ENCODE measurements around the gene MUC13. TPM values are rescaled to one million over a fixed set of nuclear protein-coding genes. Genes with fewer than 3 reads are reported as not detected.

MUC13 gene
- total RNA-seq, 4 donors from 2014 or later, result 37.8 to 700 (median 401) TPM

DNA sequence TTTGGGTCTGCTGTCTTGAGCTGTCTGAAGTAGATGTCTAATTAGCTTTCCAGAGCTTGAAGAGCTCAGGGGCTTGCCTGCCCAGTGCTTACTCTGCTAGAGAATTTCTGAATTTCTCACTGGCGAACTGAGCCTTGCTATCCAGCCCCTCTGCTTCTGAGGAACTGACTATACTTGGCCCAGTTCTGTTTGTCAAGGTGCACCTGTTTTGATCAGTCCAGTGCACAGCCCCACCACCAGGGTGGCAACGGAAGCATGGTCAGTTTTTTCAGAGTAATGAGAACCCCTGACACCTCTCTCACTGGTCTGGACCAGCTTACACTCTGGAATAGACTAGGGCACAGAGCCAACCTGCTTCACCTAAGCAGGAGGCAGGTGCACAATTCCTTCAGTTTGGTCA is 72.5 kb downstream of the MUC13 start:
- 58% methylated on average over 2 of the region's 2 CpGs; no CpG with 5 or more reads in 1 of the 2 donors for WGBS, 2 donors (ENCODE audit: low coverage in 1 of 2)
- in situ Hi-C loops (cut with MboI; ENCODE audit: low pct_ligation_motif_present in 1 of 4, low pct_unique_long_range_greater_than_20kb in 1 of 4, low sequenced_read_pairs in 3 of 4) (no loop called here), intact Hi-C loops (cut with DNase I; ENCODE audit: low total_unique reads) (no loop called here)
- no peaks in the 10 kb centered on the region for H3K27me3 ChIP-seq
- H3K27ac ChIP-seq, result peak overlapping the region in 1 of 4 donors; percentile 39
- DNase-seq, result no peak
- H3K4me1 ChIP-seq, result peaks cover 0 to 33% (median 8%) of the 10 kb centered on the region in 4 donors
- H3K36me3 ChIP-seq, result no peaks in the 10 kb centered on the region
- TF ChIP-seq, protein P1, sequence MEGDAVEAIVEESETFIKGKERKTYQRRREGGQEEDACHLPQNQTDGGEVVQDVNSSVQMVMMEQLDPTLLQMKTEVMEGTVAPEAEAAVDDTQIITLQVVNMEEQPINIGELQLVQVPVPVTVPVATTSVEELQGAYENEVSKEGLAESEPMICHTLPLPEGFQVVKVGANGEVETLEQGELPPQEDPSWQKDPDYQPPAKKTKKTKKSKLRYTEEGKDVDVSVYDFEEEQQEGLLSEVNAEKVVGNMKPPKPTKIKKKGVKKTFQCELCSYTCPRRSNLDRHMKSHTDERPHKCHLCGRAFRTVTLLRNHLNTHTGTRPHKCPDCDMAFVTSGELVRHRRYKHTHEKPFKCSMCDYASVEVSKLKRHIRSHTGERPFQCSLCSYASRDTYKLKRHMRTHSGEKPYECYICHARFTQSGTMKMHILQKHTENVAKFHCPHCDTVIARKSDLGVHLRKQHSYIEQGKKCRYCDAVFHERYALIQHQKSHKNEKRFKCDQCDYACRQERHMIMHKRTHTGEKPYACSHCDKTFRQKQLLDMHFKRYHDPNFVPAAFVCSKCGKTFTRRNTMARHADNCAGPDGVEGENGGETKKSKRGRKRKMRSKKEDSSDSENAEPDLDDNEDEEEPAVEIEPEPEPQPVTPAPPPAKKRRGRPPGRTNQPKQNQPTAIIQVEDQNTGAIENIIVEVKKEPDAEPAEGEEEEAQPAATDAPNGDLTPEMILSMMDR (IDR thresholded peaks at IDR 0.05), result no peak
- TF ChIP-seq EP300 (IDR thresholded peaks at IDR 0.05; ENCODE audit: low read depth) (no peak), POLR2AphosphoS5 (IDR thresholded peaks at IDR 0.05) (no peak), POLR2A (IDR thresholded peaks at IDR 0.05) (no peak)
- H3K4me3 ChIP-seq, result no peak overlapping the region
- H3K9me3 ChIP-seq, result no peaks in the 10 kb centered on the region

DNA sequence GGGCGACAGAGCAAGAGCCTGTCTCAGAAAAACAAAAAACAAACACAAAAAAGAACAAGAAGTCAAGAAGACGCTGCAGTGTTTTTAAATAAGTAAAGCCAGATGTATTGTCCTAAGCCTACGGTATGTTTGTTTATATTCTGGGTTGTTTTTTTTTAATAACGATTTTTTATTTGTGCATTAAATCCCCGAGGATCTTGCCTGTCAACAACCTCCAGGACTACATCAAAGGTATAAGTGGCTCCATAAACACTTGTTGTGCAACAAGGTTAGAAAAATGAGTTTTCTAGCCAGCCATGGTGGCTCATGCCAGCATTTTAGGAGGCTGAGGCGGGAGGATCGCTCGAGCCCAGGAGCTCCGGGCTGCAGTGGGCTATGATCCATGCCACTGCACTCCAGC is 73.5 kb downstream of the MUC13 start:
- TF ChIP-seq POLR2AphosphoS5 (IDR thresholded peaks at IDR 0.05), result no peak
- TF ChIP-seq POLR2A (IDR thresholded peaks at IDR 0.05), result no peak
- intact Hi-C loops (cut with DNase I; ENCODE audit: low total_unique reads) (no loop called here), in situ Hi-C loops (cut with MboI; ENCODE audit: low pct_ligation_motif_present in 1 of 4, low pct_unique_long_range_greater_than_20kb in 1 of 4, low sequenced_read_pairs in 3 of 4) (no loop called here)
- peak overlapping the region; percentile 60 to 79 (median 66) for H3K27ac ChIP-seq
- no peaks in the 10 kb centered on the region for H3K27me3 ChIP-seq
- DNase-seq, result no peak
- H3K4me3 ChIP-seq, result no peak overlapping the region
- H3K9me3 ChIP-seq, result no peaks in the 10 kb centered on the region
- no peaks in the 10 kb centered on the region for H3K36me3 ChIP-seq
- 70 to 75% methylated on average over 5 to 9 of the region's 9 CpGs for WGBS, 2 donors (ENCODE audit: low coverage in 1 of 2)
- peaks cover 0 to 33% (median 8%) of the 10 kb centered on the region in 4 donors for H3K4me1 ChIP-seq

DNA sequence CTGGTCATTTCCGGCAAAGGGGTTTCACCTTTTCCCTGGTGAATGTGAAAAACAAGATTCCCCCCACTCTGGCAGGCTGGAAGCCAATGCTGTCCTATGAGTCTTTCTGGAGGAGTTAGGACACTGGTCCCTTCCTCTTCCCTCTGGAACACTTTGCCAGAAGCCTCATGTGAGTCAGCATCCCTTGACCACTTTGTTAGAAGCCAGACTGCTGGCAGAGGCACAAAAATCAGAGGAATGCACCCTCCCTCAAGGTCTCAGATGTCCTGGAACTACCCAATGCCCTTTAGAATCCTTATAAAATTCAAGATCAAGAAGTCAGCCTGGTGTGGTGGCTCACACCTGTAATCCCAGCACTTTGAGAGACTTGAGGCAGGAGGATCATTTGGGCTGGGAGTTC is 74.0 kb downstream of the MUC13 start:
- peak; percentile 58 for DNase-seq
- in situ Hi-C loops (cut with MboI; ENCODE audit: low pct_ligation_motif_present in 1 of 4, low pct_unique_long_range_greater_than_20kb in 1 of 4, low sequenced_read_pairs in 3 of 4), result no loop called here

DNA sequence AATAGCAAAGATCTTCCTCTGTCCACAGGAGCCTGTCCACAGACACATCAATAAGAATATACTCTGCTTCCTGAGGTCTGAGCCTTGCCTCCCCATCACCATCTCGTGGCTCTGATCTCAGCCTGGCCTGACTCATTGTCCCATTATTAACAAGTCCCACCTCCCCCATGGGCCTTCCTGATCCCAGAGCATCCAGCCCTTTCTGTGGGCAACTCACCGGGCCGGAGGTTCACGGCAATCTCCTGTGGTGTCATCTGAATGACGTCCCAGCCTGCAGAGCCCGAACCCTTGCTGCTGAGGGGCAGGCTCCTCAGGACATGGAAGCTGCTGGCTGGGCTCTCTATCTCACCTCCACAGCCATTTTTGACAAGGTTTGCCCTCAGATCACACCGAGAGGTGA is 75.5 kb downstream of the MUC13 start:
- no peak for DNase-seq
- H3K27ac ChIP-seq, result peak overlapping the region; percentile 60 to 79 (median 66)
- intact Hi-C loops (cut with DNase I; ENCODE audit: low total_unique reads) (loop anchor here (5.0 kb wide), 1 partner anchor 143 kb away; no protein-coding TSS in a partner anchor), in situ Hi-C loops (cut with MboI; ENCODE audit: low pct_ligation_motif_present in 1 of 4, low pct_unique_long_range_greater_than_20kb in 1 of 4, low sequenced_read_pairs in 3 of 4) (no loop called here)
- no peaks in the 10 kb centered on the region for H3K9me3 ChIP-seq
- H3K27me3 ChIP-seq, result no peaks in the 10 kb centered on the region
- no peak overlapping the region for H3K4me3 ChIP-seq
- TF ChIP-seq, protein P1 (IDR thresholded peaks at IDR 0.05), result no peak
- TF ChIP-seq EP300 (IDR thresholded peaks at IDR 0.05; ENCODE audit: low read depth) (no peak), POLR2A (IDR thresholded peaks at IDR 0.05) (no peak), POLR2AphosphoS5 (IDR thresholded peaks at IDR 0.05) (no peak)
- peaks cover 0 to 33% (median 8%) of the 10 kb centered on the region in 4 donors for H3K4me1 ChIP-seq
- no peaks in the 10 kb centered on the region for H3K36me3 ChIP-seq
- 64 to 81% methylated on average over 6 to 7 of the region's 7 CpGs for WGBS, 2 donors (ENCODE audit: low coverage in 1 of 2)

More for the DNA sequence above, 74.0 kb downstream of the MUC13 start:
- Histone ChIP-seq H3K4me1 (peaks cover 0 to 33% (median 8%) of the 10 kb centered on the region in 4 donors), H3K27ac (peak overlapping the region; percentile 60 to 79 (median 66)), H3K9me3 (no peaks in the 10 kb centered on the region), H3K36me3 (no peaks in the 10 kb centered on the region), H3K4me3 (no peak overlapping the region), H3K27me3 (no peaks in the 10 kb centered on the region)
- TF ChIP-seq EP300 (IDR thresholded peaks at IDR 0.05; ENCODE audit: low read depth) (no peak), POLR2AphosphoS5 (IDR thresholded peaks at IDR 0.05) (peak; percentile 34 to 75 (median 52))
- 67 to 70% methylated on average over 1 of the region's 1 CpG for WGBS, 2 donors (ENCODE audit: low coverage in 1 of 2)
- intact Hi-C loops (cut with DNase I; ENCODE audit: low total_unique reads), result no loop called here

DNA sequence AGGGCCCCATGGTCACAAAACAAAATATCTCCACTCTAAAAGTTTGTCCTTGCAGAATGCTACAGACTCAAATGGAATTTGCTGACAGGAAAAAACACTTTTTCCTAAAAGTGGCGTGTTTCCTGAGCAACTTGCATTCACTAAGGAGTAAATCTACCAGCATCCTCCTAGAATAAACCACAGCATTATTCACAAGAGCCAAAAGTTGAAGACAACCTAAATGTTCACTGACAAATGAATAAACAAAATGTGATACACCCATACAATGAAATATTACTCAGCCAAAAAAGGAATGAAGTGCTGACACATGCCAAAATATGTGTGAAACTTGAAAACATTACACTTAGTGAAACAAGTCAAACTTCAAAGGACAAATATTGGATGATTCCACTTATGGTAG is 76.3 kb downstream of the MUC13 start:
- TF ChIP-seq EP300 (IDR thresholded peaks at IDR 0.05; ENCODE audit: low read depth), result no peak
- no peak for TF ChIP-seq POLR2AphosphoS5 (IDR thresholded peaks at IDR 0.05)
- TF ChIP-seq POLR2A (IDR thresholded peaks at IDR 0.05), result no peak
- TF ChIP-seq, protein P1 (IDR thresholded peaks at IDR 0.05), result no peak
- intact Hi-C loops (cut with DNase I; ENCODE audit: low total_unique reads) (loop anchor here (5.0 kb wide), 1 partner anchor 144 kb away; no protein-coding TSS in a partner anchor), in situ Hi-C loops (cut with MboI; ENCODE audit: low pct_ligation_motif_present in 1 of 4, low pct_unique_long_range_greater_than_20kb in 1 of 4, low sequenced_read_pairs in 3 of 4) (no loop called here)
- peaks cover 0 to 33% (median 7%) of the 10 kb centered on the region in 4 donors for H3K4me1 ChIP-seq
- H3K4me3 ChIP-seq, result no peak overlapping the region
- no peaks in the 10 kb centered on the region for H3K36me3 ChIP-seq
- no peaks in the 10 kb centered on the region for H3K27me3 ChIP-seq
- 56 to 60% methylated on average over 1 of the region's 1 CpG for WGBS, 2 donors (ENCODE audit: low coverage in 1 of 2)
- peak overlapping the region; percentile 60 to 79 (median 66) for H3K27ac ChIP-seq
- no peak for DNase-seq
- H3K9me3 ChIP-seq, result no peaks in the 10 kb centered on the region

Data from transverse colon (tissue), 4 donors.